Measurements from ENCODE around the gene TMEM242.

DNA sequence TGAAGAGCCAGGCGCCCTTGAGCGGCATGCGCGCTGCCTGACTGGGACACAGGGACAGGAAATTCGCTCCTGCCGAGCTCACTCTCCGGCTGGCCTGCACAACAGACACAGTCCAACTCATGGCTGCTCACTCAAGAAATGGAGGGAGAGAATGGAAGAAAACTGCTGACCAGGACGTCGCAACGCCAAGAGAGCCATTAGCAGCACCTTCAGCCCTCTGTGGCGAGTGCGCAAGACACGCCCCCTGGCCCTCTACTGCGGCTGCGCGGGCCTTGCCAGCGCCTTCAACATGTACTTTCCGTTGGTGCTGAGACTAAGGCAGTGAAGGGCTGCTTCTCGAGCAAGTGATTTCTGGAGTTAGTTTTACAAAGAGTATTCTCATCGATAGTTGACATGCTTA is 23.3 kb downstream of the TMEM242 start:
- TF ChIP-seq, protein P1, sequence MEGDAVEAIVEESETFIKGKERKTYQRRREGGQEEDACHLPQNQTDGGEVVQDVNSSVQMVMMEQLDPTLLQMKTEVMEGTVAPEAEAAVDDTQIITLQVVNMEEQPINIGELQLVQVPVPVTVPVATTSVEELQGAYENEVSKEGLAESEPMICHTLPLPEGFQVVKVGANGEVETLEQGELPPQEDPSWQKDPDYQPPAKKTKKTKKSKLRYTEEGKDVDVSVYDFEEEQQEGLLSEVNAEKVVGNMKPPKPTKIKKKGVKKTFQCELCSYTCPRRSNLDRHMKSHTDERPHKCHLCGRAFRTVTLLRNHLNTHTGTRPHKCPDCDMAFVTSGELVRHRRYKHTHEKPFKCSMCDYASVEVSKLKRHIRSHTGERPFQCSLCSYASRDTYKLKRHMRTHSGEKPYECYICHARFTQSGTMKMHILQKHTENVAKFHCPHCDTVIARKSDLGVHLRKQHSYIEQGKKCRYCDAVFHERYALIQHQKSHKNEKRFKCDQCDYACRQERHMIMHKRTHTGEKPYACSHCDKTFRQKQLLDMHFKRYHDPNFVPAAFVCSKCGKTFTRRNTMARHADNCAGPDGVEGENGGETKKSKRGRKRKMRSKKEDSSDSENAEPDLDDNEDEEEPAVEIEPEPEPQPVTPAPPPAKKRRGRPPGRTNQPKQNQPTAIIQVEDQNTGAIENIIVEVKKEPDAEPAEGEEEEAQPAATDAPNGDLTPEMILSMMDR (IDR thresholded peaks at IDR 0.05): no peak
- TF ChIP-seq POLR2A (IDR thresholded peaks at IDR 0.05): no peak

Measured in right lobe of liver (tissue), 4 donors.